ENCODE data around the gene SLC12A1.
A peak's percentile ranks its signal among the peaks of the same experiment; 100 is the strongest.
"Not testable (repeated sequence)": the region's sequence is repeated elsewhere in the genome, so short reads cannot be mapped to it uniquely, and the experiment has no call there.

The SLC12A1 gene

DNA sequence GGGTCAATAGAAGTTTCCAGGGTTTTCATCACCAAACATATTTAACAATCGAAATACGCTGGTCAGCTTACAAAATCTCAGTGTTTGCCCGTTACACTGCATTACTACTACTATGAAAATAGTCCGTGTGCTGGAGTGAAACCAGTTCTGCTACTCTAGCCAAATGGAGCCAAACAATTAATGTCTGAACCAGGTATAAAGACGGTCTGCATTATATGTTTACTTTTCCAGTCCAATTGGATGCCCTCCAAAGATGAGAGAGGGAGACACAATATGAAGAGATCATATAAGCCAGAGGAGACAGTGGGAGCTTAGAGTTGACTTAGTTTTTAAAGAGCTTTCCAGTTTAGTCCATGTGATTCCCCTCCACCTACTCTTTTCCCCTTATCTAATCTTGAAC is 118.8 kb downstream of the SLC12A1 start:
- H3K27ac ChIP-seq (ENCODE audit: insufficient read depth, low read depth, low read length, poor library complexity, severe bottlenecking), result no peak overlapping the region
- H3K4me3 ChIP-seq (ENCODE audit: insufficient read depth, low read depth, low read length), result no peak overlapping the region
- H3K9me3 ChIP-seq (ENCODE audit: control insufficient read depth, low read length), result no peaks in the 10 kb centered on the region
- no peaks in the 10 kb centered on the region for H3K4me1 ChIP-seq (ENCODE audit: control insufficient read depth, insufficient read depth, low read length)
- H3K27me3 ChIP-seq (ENCODE audit: control insufficient read depth, insufficient read depth, low read length, poor library complexity, severe bottlenecking), result no peaks in the 10 kb centered on the region
- no peaks in the 10 kb centered on the region for H3K36me3 ChIP-seq (ENCODE audit: control insufficient read depth, insufficient read depth, low read length)
- 78 to 79% methylated on average over 5 of the region's 5 CpGs for WGBS, 2 experiments

DNA sequence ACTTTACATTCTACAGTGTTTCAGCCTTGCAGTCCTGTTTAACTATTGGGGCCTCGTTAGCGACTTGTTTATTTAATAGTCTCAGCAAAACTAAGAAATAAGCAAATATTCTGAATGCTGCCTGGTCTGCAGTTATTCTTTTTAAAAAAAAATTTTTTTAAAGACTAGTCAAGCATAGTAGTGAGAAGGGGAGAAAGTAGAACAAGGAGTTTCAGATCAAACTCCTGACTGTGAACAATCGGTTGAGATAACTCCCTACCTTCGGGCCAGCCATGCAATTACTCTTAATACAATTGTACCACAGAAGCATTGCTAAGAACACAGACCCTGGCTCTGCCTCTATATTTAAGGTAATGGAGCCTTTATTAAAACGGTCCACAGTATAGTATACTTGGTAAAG is 119.3 kb downstream of the SLC12A1 start:
- Histone ChIP-seq H3K9me3 (ENCODE audit: control insufficient read depth, low read length) (no peaks in the 10 kb centered on the region), H3K36me3 (ENCODE audit: control insufficient read depth, insufficient read depth, low read length) (no peaks in the 10 kb centered on the region), H3K27me3 (ENCODE audit: control insufficient read depth, insufficient read depth, low read length, poor library complexity, severe bottlenecking) (no peaks in the 10 kb centered on the region), H3K27ac (ENCODE audit: insufficient read depth, low read depth, low read length, poor library complexity, severe bottlenecking) (no peak overlapping the region), H3K4me3 (ENCODE audit: insufficient read depth, low read depth, low read length) (no peak overlapping the region), H3K4me1 (ENCODE audit: control insufficient read depth, insufficient read depth, low read length) (no peaks in the 10 kb centered on the region)
- 96 to 99% methylated on average over 4 to 5 of the region's 5 CpGs for WGBS, 2 experiments

- H3K27me3 ChIP-seq (ENCODE audit: control insufficient read depth, insufficient read depth, low read length, poor library complexity, severe bottlenecking); H3K4me3 ChIP-seq (ENCODE audit: insufficient read depth, low read depth, low read length); H3K4me1 ChIP-seq (ENCODE audit: control insufficient read depth, insufficient read depth, low read length); H3K27ac ChIP-seq (ENCODE audit: insufficient read depth, low read depth, low read length, poor library complexity, severe bottlenecking); H3K36me3 ChIP-seq (ENCODE audit: control insufficient read depth, insufficient read depth, low read length); H3K9me3 ChIP-seq (ENCODE audit: control insufficient read depth, low read length): not testable (repeated sequence)
- WGBS, 2 experiments, result 93 to 94% methylated on average over 6 of the region's 6 CpGs
These were observed 120.1 kb downstream of the SLC12A1 start for GRCh38 chr15:48326180-48326579.

DNA sequence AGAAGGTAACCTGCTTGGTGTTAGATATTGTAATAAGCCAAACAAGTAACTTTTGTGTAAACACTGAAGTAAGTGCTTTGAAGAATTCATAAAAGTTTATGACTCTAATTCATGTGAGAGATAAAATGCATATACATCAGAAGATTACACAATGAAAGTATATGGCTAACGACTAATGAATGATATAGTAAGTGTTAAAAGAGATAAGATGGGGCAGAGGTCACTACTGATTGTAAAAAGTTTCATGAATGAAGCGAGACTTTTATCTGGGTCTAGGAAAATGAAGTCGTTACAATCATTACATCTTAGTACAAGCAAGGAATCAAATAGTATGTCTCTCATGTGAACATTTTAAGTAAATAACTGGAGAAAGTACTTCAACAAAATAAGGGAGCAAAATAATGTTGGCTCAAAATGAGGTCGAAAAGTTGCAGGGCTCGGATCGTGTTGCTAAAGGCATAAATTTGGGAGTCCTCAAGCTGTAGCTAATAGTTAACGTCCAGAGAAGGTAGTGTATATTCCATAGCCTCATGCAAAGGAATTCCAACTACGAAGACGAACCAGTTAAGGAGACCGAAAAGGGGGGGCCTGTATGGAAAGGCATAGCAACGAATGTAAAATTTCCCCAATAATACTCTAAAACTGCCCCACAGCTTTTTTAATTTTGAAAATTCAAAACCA is 124.1 kb downstream of the SLC12A1 start:
- no peak overlapping the region for H3K27ac ChIP-seq (ENCODE audit: insufficient read depth, low read depth, low read length, poor library complexity, severe bottlenecking)
- H3K27me3 ChIP-seq (ENCODE audit: control insufficient read depth, insufficient read depth, low read length, poor library complexity, severe bottlenecking), result no peaks in the 10 kb centered on the region
- peaks cover 4% of the 10 kb centered on the region for H3K36me3 ChIP-seq (ENCODE audit: control insufficient read depth, insufficient read depth, low read length)
- peak overlapping the region; percentile 88 for H3K4me3 ChIP-seq (ENCODE audit: insufficient read depth, low read depth, low read length)
- 28 to 29% methylated on average over 6 to 11 of the region's 11 CpGs for WGBS, 2 experiments
- peaks cover 3% of the 10 kb centered on the region for H3K4me1 ChIP-seq (ENCODE audit: control insufficient read depth, insufficient read depth, low read length)
- H3K9me3 ChIP-seq (ENCODE audit: control insufficient read depth, low read length), result no peaks in the 10 kb centered on the region

DNA sequence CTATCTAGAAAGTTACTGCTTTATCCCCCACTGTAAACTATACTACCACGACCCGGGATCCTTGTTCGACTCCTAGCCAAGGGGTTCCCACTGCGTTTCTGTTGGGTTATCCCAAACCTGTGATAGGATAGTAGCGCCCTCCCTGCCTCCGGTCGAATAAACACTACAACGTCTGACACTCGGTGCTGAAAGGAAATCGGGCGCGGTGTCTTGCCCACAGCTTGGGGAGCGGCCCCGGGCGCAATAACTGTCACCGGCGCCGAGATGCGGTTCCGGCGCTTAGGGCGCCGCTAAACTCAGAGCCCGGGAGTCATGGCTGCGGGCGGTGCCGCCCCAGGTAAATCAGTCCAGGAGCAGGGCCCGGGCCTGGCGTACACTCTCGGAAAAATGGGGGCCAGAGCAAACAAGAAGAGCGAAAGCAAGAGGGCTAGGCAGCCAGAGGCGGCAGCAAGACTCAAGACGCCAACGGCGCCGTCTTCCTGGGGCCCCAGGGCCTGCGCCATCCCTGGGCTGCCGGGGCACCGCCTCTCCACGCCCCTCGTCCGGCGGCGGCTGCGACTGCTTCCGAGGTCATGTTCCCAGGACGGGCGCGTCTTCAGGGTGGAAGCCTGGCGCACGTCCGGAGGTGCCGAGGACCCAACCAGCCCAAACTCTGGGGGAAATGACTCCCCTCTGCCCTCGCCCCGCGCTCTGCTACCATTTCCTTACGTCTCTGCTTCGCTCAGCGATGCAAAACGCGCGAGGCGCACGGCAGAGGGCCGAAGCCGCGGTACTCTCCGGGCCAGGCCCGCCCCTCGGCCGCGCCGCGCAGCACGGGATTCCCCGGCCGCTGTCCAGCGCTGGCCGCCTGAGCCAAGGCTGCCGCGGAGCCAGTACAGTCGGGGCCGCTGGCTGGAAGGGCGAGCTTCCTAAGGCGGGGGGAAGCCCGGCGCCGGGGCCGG is 125.0 kb downstream of the SLC12A1 start, which contains the start of gene DUT:
Gene DUT (plus strand): TSS at position 575 of the 941 bp plus-strand sequence. CDS start 87 bp downstream, at position 662.
- WGBS, 2 experiments, result 0% methylated on average over 89 of the region's 89 CpGs
- Histone ChIP-seq H3K27ac (ENCODE audit: insufficient read depth, low read depth, low read length, poor library complexity, severe bottlenecking) (peak within 1 kb of the TSS; percentile 84), H3K4me1 (ENCODE audit: control insufficient read depth, insufficient read depth, low read length) (peaks cover 3% of the 10 kb centered on the region), H3K27me3 (ENCODE audit: control insufficient read depth, insufficient read depth, low read length, poor library complexity, severe bottlenecking) (no peaks in the 10 kb centered on the region), H3K4me3 (ENCODE audit: insufficient read depth, low read depth, low read length) (peak within 1 kb of the TSS; percentile 88), H3K36me3 (ENCODE audit: control insufficient read depth, insufficient read depth, low read length) (peaks cover 8% of the 10 kb centered on the region), H3K9me3 (ENCODE audit: control insufficient read depth, low read length) (no peaks in the 10 kb centered on the region)

DNA sequence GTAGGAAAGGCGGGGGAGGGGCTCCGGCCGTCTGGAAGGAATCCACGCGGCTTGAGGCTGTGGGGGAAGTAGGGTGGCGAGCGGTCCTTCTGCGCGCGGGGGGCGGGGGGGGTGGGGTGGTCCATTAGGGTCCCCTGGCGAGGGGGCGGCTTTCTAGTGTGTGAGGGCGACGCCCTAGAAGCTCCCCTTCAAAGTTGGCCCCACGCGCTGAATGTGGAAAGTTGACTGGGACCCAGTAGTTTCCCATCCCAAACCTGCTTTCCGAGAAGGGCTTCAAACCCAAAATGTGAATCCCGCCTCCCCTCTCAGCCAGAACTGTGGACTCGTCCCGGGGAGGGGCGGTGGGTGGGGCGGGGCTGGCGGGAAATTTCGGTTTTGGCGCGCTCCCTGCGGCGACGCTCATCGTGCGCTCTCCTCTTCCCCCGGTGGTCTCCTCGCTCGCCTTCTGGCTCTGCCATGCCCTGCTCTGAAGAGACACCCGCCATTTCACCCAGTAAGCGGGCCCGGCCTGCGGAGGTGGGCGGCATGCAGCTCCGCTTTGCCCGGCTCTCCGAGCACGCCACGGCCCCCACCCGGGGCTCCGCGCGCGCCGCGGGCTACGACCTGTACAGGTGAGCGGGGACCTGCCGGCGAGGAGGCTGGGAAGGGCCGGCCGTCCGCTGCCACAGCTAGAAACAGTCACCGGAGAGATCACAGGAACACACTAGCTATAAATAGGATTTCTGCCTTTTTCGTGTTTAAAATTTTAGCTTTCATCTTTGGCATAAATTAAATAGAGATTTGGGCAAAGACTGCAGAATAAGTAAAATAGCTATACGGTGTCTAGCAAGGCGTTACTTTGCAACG is 125.9 kb downstream of the SLC12A1 start:
- Histone ChIP-seq H3K27ac (ENCODE audit: insufficient read depth, low read depth, low read length, poor library complexity, severe bottlenecking) (peak overlapping the region; percentile 82), H3K27me3 (ENCODE audit: control insufficient read depth, insufficient read depth, low read length, poor library complexity, severe bottlenecking) (no peaks in the 10 kb centered on the region), H3K36me3 (ENCODE audit: control insufficient read depth, insufficient read depth, low read length) (peaks cover 8% of the 10 kb centered on the region), H3K4me3 (ENCODE audit: insufficient read depth, low read depth, low read length) (peak overlapping the region; percentile 88), H3K4me1 (ENCODE audit: control insufficient read depth, insufficient read depth, low read length) (peaks cover 3% of the 10 kb centered on the region), H3K9me3 (ENCODE audit: control insufficient read depth, low read length) (no peaks in the 10 kb centered on the region)
- 0% methylated on average over 61 to 64 of the region's 64 CpGs for WGBS, 2 experiments

DNA sequence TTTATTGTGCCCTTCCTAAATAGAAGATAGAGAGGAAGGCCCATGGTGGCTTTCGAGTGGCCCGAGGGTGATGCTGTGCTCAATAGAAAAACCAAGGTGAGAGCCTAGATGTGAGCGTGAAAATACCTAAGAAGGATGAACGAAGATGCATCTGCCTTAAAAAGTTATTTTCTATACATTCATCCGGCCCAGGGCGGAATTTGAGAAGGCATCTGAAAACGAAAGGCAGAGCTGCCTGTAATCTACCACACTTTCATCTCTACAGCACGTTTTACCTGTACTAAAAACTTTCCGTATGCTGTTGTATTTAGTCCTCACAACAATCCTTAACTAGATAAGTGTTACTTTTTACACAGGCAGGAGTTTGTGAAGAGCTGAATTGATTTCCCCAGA is 126.5 kb downstream of the SLC12A1 start:
- WGBS, 2 experiments, result 10 to 14% methylated on average over 9 of the region's 9 CpGs
- Histone ChIP-seq H3K27ac (ENCODE audit: insufficient read depth, low read depth, low read length, poor library complexity, severe bottlenecking) (no peak overlapping the region), H3K27me3 (ENCODE audit: control insufficient read depth, insufficient read depth, low read length, poor library complexity, severe bottlenecking) (no peaks in the 10 kb centered on the region), H3K4me1 (ENCODE audit: control insufficient read depth, insufficient read depth, low read length) (peaks cover 3% of the 10 kb centered on the region), H3K36me3 (ENCODE audit: control insufficient read depth, insufficient read depth, low read length) (peaks cover 11% of the 10 kb centered on the region), H3K4me3 (ENCODE audit: insufficient read depth, low read depth, low read length) (peak overlapping the region; percentile 88), H3K9me3 (ENCODE audit: control insufficient read depth, low read length) (no peaks in the 10 kb centered on the region)

- WGBS, 2 experiments, result 36 to 42% methylated on average over 4 of the region's 4 CpGs
- H3K9me3 ChIP-seq (ENCODE audit: control insufficient read depth, low read length), result no peaks in the 10 kb centered on the region
- H3K27me3 ChIP-seq (ENCODE audit: control insufficient read depth, insufficient read depth, low read length, poor library complexity, severe bottlenecking), result no peaks in the 10 kb centered on the region
- H3K4me1 ChIP-seq (ENCODE audit: control insufficient read depth, insufficient read depth, low read length), result peaks cover 3% of the 10 kb centered on the region
- no peak overlapping the region for H3K27ac ChIP-seq (ENCODE audit: insufficient read depth, low read depth, low read length, poor library complexity, severe bottlenecking)
- H3K36me3 ChIP-seq (ENCODE audit: control insufficient read depth, insufficient read depth, low read length), result peaks cover 14% of the 10 kb centered on the region
- no peak overlapping the region for H3K4me3 ChIP-seq (ENCODE audit: insufficient read depth, low read depth, low read length)
These were observed 127.4 kb downstream of the SLC12A1 start for GRCh38 chr15:48333540-48333939.

GRCh38 chr15:48334260-48334659 is 128.2 kb downstream of the SLC12A1 start:
- Histone ChIP-seq H3K27ac (ENCODE audit: insufficient read depth, low read depth, low read length, poor library complexity, severe bottlenecking) (no peak overlapping the region), H3K27me3 (ENCODE audit: control insufficient read depth, insufficient read depth, low read length, poor library complexity, severe bottlenecking) (no peaks in the 10 kb centered on the region), H3K36me3 (ENCODE audit: control insufficient read depth, insufficient read depth, low read length) (peaks cover 14% of the 10 kb centered on the region), H3K4me1 (ENCODE audit: control insufficient read depth, insufficient read depth, low read length) (peaks cover 3% of the 10 kb centered on the region), H3K4me3 (ENCODE audit: insufficient read depth, low read depth, low read length) (no peak overlapping the region), H3K9me3 (ENCODE audit: control insufficient read depth, low read length) (no peaks in the 10 kb centered on the region)
- WGBS, 2 experiments, result 79 to 80% methylated on average over 2 of the region's 2 CpGs

All from ectodermal cell (in vitro differentiated cells).